ENCODE data around the gene MBNL1.

MBNL1 gene

GRCh38 chr3:152305075-152305474 is 36.3 kb downstream of the MBNL1 start:
- no peaks in the 10 kb centered on the region for H3K9me3 ChIP-seq (ENCODE audit: insufficient read depth, low read depth, low read length)
- H3K9ac ChIP-seq (ENCODE audit: low read length), result no peak overlapping the region
- H2AK5ac ChIP-seq (ENCODE audit: low read length), result no peak overlapping the region
- no peak overlapping the region for H4K12ac ChIP-seq (ENCODE audit: low read depth, low read length)
- H3K36me3 ChIP-seq (ENCODE audit: control insufficient read depth in 1 of 2, insufficient read depth in 2 of 2, low read length in 2 of 2), result no peaks in the 10 kb centered on the region
- no peak overlapping the region for H2BK120ac ChIP-seq (ENCODE audit: insufficient read depth, low read length, poor library complexity)
- H3K27ac ChIP-seq (ENCODE audit: low read depth, low read length), result no peak overlapping the region
- no peak overlapping the region for H3K4me2 ChIP-seq (ENCODE audit: low read length)
- no peak overlapping the region for H3K23ac ChIP-seq (ENCODE audit: low read length)
- H2BK12ac ChIP-seq (ENCODE audit: low read length), result no peak overlapping the region
- no peaks in the 10 kb centered on the region for H3K79me1 ChIP-seq (ENCODE audit: low read length)
- no peak overlapping the region for H2BK5ac ChIP-seq (ENCODE audit: low read depth, low read length, poor library complexity)
- H3K14ac ChIP-seq (ENCODE audit: low read length), result no peak overlapping the region
- H3K18ac ChIP-seq (ENCODE audit: low read length), result no peak overlapping the region
- H3K27me3 ChIP-seq (ENCODE audit: insufficient read depth, low read length), result no peaks in the 10 kb centered on the region
- no peak overlapping the region for H2AFZ ChIP-seq (ENCODE audit: insufficient read depth, low read length, poor library complexity)
- H3K79me2 ChIP-seq (ENCODE audit: control insufficient read depth, insufficient read depth, low read length, poor library complexity), result no peaks in the 10 kb centered on the region
- no peak overlapping the region for H3K4ac ChIP-seq (ENCODE audit: low read depth, low read length)
- H3K4me3 ChIP-seq (ENCODE audit: low read depth, low read length), result no peak overlapping the region
- WGBS (ENCODE audit: extremely low coverage, insufficient coverage, insufficient read length), result no CpG with 5 or more reads among the region's 2 CpGs
- H3K4me1 ChIP-seq (ENCODE audit: control insufficient read depth in 1 of 2, insufficient read depth in 2 of 2, low read length in 2 of 2), result no peaks in the 10 kb centered on the region
- peak in 1 of 2 donors; percentile 64 for DNase-seq
- no peak overlapping the region for H4K91ac ChIP-seq (ENCODE audit: low read depth, low read length)
- H4K8ac ChIP-seq (ENCODE audit: low read depth, low read length), result no peak overlapping the region

- Histone ChIP-seq H3K18ac (ENCODE audit: low read length) (no peak overlapping the region), H3K4ac (ENCODE audit: low read depth, low read length) (no peak overlapping the region), H2BK12ac (ENCODE audit: low read length) (no peak overlapping the region), H2BK120ac (ENCODE audit: insufficient read depth, low read length, poor library complexity) (no peak overlapping the region), H4K91ac (ENCODE audit: low read depth, low read length) (no peak overlapping the region), H4K8ac (ENCODE audit: low read depth, low read length) (no peak overlapping the region), H3K79me1 (ENCODE audit: low read length) (no peaks in the 10 kb centered on the region), H3K36me3 (ENCODE audit: control insufficient read depth in 1 of 2, insufficient read depth in 2 of 2, low read length in 2 of 2) (no peaks in the 10 kb centered on the region), H4K12ac (ENCODE audit: low read depth, low read length) (no peak overlapping the region), H3K79me2 (ENCODE audit: control insufficient read depth, insufficient read depth, low read length, poor library complexity) (no peaks in the 10 kb centered on the region), H3K14ac (ENCODE audit: low read length) (no peak overlapping the region), H2BK5ac (ENCODE audit: low read depth, low read length, poor library complexity) (no peak overlapping the region), H3K4me1 (ENCODE audit: control insufficient read depth in 1 of 2, insufficient read depth in 2 of 2, low read length in 2 of 2) (no peaks in the 10 kb centered on the region), H3K9me3 (ENCODE audit: insufficient read depth, low read depth, low read length) (no peaks in the 10 kb centered on the region), H2AK5ac (ENCODE audit: low read length) (no peak overlapping the region), H3K9ac (ENCODE audit: low read length) (no peak overlapping the region), H3K23ac (ENCODE audit: low read length) (no peak overlapping the region), H3K27me3 (ENCODE audit: insufficient read depth, low read length) (no peaks in the 10 kb centered on the region), H3K27ac (ENCODE audit: low read depth, low read length) (no peak overlapping the region), H2AFZ (ENCODE audit: insufficient read depth, low read length, poor library complexity) (no peak overlapping the region), H3K4me3 (ENCODE audit: low read depth, low read length) (no peak overlapping the region), H3K4me2 (ENCODE audit: low read length) (no peak overlapping the region)
- no peak for DNase-seq
- WGBS (ENCODE audit: extremely low coverage, insufficient coverage, insufficient read length), result no CpG with 5 or more reads among the region's 1 CpG
These were observed 39.2 kb downstream of the MBNL1 start for GRCh38 chr3:152307829-152308474.

- no peak overlapping the region for H2BK12ac ChIP-seq (ENCODE audit: low read length)
- whole genome bisulfite sequencing (ENCODE audit: extremely low coverage, insufficient coverage, insufficient read length), result no CpG with 5 or more reads among the region's 1 CpG
These were observed 39.7 kb downstream of the MBNL1 start for GRCh38 chr3:152308475-152308844.

GRCh38 chr3:152309031-152309430 is 40.3 kb downstream of the MBNL1 start:
- Histone ChIP-seq H3K23ac (ENCODE audit: low read length) (no peak overlapping the region), H4K12ac (ENCODE audit: low read depth, low read length) (no peak overlapping the region), H3K4me1 (ENCODE audit: control insufficient read depth in 1 of 2, insufficient read depth in 2 of 2, low read length in 2 of 2) (no peaks in the 10 kb centered on the region), H2BK12ac (ENCODE audit: low read length) (no peak overlapping the region), H4K8ac (ENCODE audit: low read depth, low read length) (no peak overlapping the region), H4K91ac (ENCODE audit: low read depth, low read length) (no peak overlapping the region), H3K14ac (ENCODE audit: low read length) (no peak overlapping the region), H3K9me3 (ENCODE audit: insufficient read depth, low read depth, low read length) (no peaks in the 10 kb centered on the region), H3K27me3 (ENCODE audit: insufficient read depth, low read length) (no peaks in the 10 kb centered on the region), H3K4ac (ENCODE audit: low read depth, low read length) (no peak overlapping the region), H3K79me1 (ENCODE audit: low read length) (no peaks in the 10 kb centered on the region), H3K4me3 (ENCODE audit: low read depth, low read length) (no peak overlapping the region), H2AK5ac (ENCODE audit: low read length) (no peak overlapping the region), H3K79me2 (ENCODE audit: control insufficient read depth, insufficient read depth, low read length, poor library complexity) (no peaks in the 10 kb centered on the region), H3K27ac (ENCODE audit: low read depth, low read length) (no peak overlapping the region), H3K4me2 (ENCODE audit: low read length) (no peak overlapping the region), H3K9ac (ENCODE audit: low read length) (no peak overlapping the region), H2BK120ac (ENCODE audit: insufficient read depth, low read length, poor library complexity) (no peak overlapping the region), H3K18ac (ENCODE audit: low read length) (no peak overlapping the region), H3K36me3 (ENCODE audit: control insufficient read depth in 1 of 2, insufficient read depth in 2 of 2, low read length in 2 of 2) (no peaks in the 10 kb centered on the region), H2AFZ (ENCODE audit: insufficient read depth, low read length, poor library complexity) (no peak overlapping the region), H2BK5ac (ENCODE audit: low read depth, low read length, poor library complexity) (no peak overlapping the region)
- DNase-seq, result no peak
- no CpG with 5 or more reads among the region's 3 CpGs for WGBS (ENCODE audit: extremely low coverage, insufficient coverage, insufficient read length)

More at GRCh38 chr3:152308475-152308844, 39.7 kb downstream of the MBNL1 start:
- no peak overlapping the region for H3K4me3 ChIP-seq (ENCODE audit: low read depth, low read length)
- no peaks in the 10 kb centered on the region for H3K4me1 ChIP-seq (ENCODE audit: control insufficient read depth in 1 of 2, insufficient read depth in 2 of 2, low read length in 2 of 2)
- H2BK5ac ChIP-seq (ENCODE audit: low read depth, low read length, poor library complexity), result no peak overlapping the region
- no peaks in the 10 kb centered on the region for H3K9me3 ChIP-seq (ENCODE audit: insufficient read depth, low read depth, low read length)
- H4K91ac ChIP-seq (ENCODE audit: low read depth, low read length), result no peak overlapping the region
- H3K4ac ChIP-seq (ENCODE audit: low read depth, low read length), result no peak overlapping the region
- H3K18ac ChIP-seq (ENCODE audit: low read length), result no peak overlapping the region
- H3K23ac ChIP-seq (ENCODE audit: low read length), result no peak overlapping the region
- H2AK5ac ChIP-seq (ENCODE audit: low read length), result no peak overlapping the region
- no peak overlapping the region for H3K4me2 ChIP-seq (ENCODE audit: low read length)
- no peak overlapping the region for H3K14ac ChIP-seq (ENCODE audit: low read length)
- DNase-seq, result no peak
- no peak overlapping the region for H4K8ac ChIP-seq (ENCODE audit: low read depth, low read length)
- no peaks in the 10 kb centered on the region for H3K79me2 ChIP-seq (ENCODE audit: control insufficient read depth, insufficient read depth, low read length, poor library complexity)
- H2BK120ac ChIP-seq (ENCODE audit: insufficient read depth, low read length, poor library complexity), result no peak overlapping the region
- no peaks in the 10 kb centered on the region for H3K79me1 ChIP-seq (ENCODE audit: low read length)
- no peaks in the 10 kb centered on the region for H3K36me3 ChIP-seq (ENCODE audit: control insufficient read depth in 1 of 2, insufficient read depth in 2 of 2, low read length in 2 of 2)
- no peak overlapping the region for H3K9ac ChIP-seq (ENCODE audit: low read length)
- H2AFZ ChIP-seq (ENCODE audit: insufficient read depth, low read length, poor library complexity), result no peak overlapping the region
- H4K12ac ChIP-seq (ENCODE audit: low read depth, low read length), result no peak overlapping the region
- no peaks in the 10 kb centered on the region for H3K27me3 ChIP-seq (ENCODE audit: insufficient read depth, low read length)
- no peak overlapping the region for H3K27ac ChIP-seq (ENCODE audit: low read depth, low read length)

Data from trophoblast cell (in vitro differentiated cells and primary cell).